ENCODE results near the gene MYO7A. TPM values are rescaled to one million over a fixed set of nuclear protein-coding genes. Genes with fewer than 3 reads are reported as not detected.

Gene MYO7A
- total and polyA plus RNA-seq, 2 of the 8 experiments (the other 6 are each of a cell fraction or from before 2014, with no cell fraction given): 1.5 to 1.9 TPM

DNA sequence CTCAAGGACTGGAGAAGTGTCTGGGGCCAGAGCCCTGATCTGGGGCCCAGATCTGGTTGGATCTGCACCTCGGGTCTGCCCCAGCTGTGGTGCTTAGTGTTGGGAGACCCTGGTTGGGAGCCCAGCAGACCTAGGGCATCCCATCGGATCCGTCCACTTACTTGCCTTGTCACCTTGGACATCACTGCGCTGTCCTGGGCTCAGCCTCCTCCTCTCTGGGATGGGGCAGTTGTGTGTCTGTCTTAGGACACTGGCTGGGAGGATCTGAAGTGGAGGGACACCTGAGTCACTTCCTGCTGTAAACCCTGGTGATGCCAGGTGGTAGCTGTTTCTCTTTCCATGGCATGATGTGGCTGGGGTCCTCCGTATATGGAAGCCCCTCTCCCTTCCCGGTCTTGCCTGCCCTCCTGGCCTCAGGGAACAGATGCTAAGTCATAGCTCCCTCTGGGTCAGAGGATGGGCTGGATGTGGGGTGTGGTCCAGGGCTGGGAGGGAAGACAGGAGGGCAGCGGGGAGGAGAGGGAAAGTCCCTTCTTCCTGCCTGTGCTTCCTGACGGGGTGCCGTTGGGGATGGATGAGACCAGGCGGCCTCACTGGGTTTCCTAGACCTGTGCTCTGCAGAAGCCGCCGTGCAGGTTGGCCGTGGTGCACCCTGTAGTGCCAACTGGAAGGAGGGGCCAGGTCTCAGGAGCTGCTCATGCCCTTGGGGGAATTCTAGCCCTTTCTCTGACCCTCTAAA is 37.5 kb upstream of the MYO7A start (continued):
- TF ChIP-seq POU5F1 (IDR thresholded peaks at IDR 0.05; ENCODE audit: low read depth, low read length) (no peak), TCF12 (IDR thresholded peaks at IDR 0.05; ENCODE audit: low read depth, low read length) (no peak), SRF (IDR thresholded peaks at IDR 0.05; ENCODE audit: low read depth, low read length) (no peak)
